HG03159 (cell line): ENCODE results near the gene TBL2.
"Not testable (repeated sequence)": the region's sequence is repeated elsewhere in the genome, so short reads cannot be mapped to it uniquely, and the experiment has no call there.

Experiments used
- ATAC-seq: cut with Tn5 transposase; IDR thresholded peaks from one replicate; pipeline ENCODE4 v1.9.1; 2021; ENCODE audit warnings: mild to moderate bottlenecking, moderate library complexity; ENCODE audit not compliant: unreplicated experiment

Gene TBL2

GRCh38 chr7:73537051-73537450 is 41.3 kb downstream of the TBL2 start:
- no peak for ATAC-seq

GRCh38 chr7:73536479-73536878 is 41.9 kb downstream of the TBL2 start:
- ATAC-seq: no peak

GRCh38 chr7:73535918-73536317 is 42.5 kb downstream of the TBL2 start:
- ATAC-seq: not testable (repeated sequence)

GRCh38 chr7:73533742-73534141 is 44.6 kb downstream of the TBL2 start:
- ATAC-seq: no peak

DNA sequence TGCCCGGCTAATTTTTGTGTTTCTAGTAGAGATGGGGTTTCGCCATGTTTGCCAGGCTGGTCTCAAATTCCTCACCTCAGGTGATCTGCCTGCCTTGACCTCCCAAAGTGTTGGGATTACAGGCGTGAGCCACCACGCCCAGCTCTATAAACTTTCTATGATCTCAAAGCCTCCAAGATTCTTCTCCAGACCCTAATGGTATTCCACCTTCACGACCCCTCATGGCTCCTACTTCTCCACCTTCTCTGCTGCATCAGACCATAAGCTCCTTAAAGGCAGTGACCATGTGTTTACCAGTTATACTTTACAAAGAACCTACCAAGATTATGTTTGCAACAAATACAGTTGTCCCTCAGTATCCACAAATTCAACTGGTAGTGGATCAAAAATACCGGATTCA is 46.2 kb downstream of the TBL2 start:
- no peak for ATAC-seq

GRCh38 chr7:73530800-73531199 is 47.6 kb downstream of the TBL2 start:
- no peak for ATAC-seq

DNA sequence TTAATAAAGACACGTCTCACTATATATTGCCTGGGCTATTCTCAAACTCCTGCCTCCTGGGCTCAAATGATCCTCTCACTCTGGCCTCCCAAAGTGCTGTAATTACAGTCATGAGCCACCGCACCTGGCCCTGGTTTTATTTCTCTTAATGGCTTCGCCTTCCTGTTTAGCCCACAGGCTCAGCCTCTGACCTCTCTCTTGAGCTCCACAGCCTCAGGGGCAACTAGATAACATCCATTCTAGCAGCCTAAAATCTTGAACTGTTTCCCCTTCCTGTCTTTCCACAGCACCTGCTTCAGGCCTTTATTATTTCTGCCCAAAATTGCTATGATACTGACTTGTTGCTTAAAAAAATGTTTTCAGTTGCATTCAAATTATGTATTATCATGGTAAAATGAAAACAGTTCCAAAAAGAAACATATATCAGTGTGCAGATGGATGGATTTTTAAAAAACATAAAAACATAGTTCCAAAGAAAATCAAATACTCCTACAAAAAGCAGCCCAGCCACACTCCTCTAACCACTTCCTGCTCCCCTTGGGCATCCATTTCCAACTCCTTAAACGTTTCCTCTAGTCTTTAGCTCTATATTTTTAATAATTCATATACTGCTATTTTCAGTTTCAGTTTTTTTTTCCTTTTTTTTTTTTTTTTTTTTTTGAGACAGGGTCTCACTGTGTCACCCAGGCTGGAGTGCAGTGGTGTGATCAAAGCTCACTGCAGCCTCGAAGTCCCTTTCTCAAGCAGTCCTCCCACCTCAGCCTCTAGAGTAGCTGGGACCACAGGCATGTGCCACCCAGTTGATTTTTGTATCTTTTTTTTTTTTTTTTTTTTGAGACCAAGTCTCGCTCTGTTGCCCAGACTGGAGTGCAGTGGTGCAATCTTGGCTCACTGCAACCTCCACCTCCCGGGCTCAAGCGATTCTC is 51.2 kb downstream of the TBL2 start:
- no peak for ATAC-seq

DNA sequence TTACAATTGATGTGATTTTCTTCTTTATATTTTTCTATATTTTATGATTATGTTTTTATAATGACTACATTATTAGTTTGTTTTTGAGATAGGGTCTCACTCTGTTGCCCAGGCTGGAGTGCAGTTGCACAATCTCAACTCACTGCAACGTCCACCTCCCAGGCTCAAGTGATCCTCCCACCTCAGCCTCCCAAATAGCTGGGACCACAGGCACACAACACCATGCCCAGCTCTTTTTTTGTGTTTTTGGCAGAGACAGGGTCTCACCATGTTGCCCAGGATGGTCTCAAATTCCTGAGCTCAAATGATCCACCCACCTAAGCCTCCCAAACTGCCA is 52.3 kb downstream of the TBL2 start:
- not testable (repeated sequence) for ATAC-seq

GRCh38 chr7:73522105-73522872 is 56.1 kb downstream of the TBL2 start, which contains the start of gene BAZ1B:
Gene BAZ1B (minus strand): TSS chr7:73522293. CDS start chr7:73521933, 360 bp downstream.
- peak; percentile 87 for ATAC-seq

GRCh38 chr7:73521636-73522104 is 56.7 kb downstream of the TBL2 start:
- peak; percentile 33 for ATAC-seq

- ATAC-seq: no peak
Measured at GRCh38 chr7:73520673-73521635, 57.4 kb downstream of the TBL2 start.

GRCh38 chr7:73519867-73520672 is 58.3 kb downstream of the TBL2 start:
- no peak for ATAC-seq

DNA sequence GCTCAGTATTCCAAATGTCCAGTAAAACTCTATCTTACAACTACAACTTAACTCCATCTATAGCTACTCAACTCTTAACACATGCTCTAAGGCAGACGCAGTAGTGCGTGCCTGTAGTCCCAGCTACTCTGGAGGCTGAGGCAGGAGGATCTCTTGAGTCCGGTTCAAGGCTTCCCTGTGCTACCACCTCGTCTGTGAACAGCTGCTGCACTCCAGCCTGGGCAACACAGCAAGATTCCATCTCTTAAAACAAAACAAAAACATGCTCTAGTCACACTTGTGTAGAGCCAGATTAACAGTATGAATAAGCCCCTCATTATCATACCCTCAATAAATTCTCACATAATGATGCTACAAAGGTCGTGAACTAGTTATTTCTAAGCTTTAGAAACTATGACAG is 59.9 kb downstream of the TBL2 start:
- no peak for ATAC-seq
